A673 (cell line): ENCODE results near the gene NAALADL2. TPM values are rescaled to one million over a fixed set of nuclear protein-coding genes. Genes with fewer than 3 reads are reported as not detected.

Experiments used
- BruUV-seq: library from RNA; stranded (reverse); fragments of 400-500 nt; replicated peaks from 2 replicates; lab custom pipeline; 2021; lab: Mats Ljungman, UMichigan
- CTCF ChIA-PET: fragments of 300-600 bp; sonication (Branson Sonifier 250); formaldehyde crosslinking; loops from one replicate; lab custom pipeline; 2022; ENCODE audit warnings: antibody characterized with exemption; lab: Charles Lee
- POLR2A ChIA-PET: fragments of 300-600 bp; sonication (Branson Sonifier 250); formaldehyde crosslinking; loops from one replicate; lab custom pipeline; 2022; ENCODE audit warnings: antibody characterized with exemption; ENCODE audit not compliant: low non-redundant PET; lab: Charles Lee
- DNase-seq: peaks from one replicate; pipeline ENCODE4 v3.0.0-alpha.2; 2015; ENCODE audit warnings: low spot score
- H3K27ac ChIP-seq: fragments of 200-600 bp; sonication (generic); 2 replicates; pipeline ENCODE4 v1.5.1; 2016; ENCODE audit warnings: mixed run types, low read depth, mild to moderate bottlenecking, mixed read lengths, antibody characterized with exemption, low read length; ENCODE audit not compliant: poor library complexity, severe bottlenecking
- H3K27me3 ChIP-seq: fragments of 200-600 bp; sonication (generic); replicated peaks from 2 replicates; pipeline ENCODE4 v1.6.1; 2017; ENCODE audit warnings: mixed run types, low read depth, mild to moderate bottlenecking, mixed read lengths, antibody characterized with exemption, low read length; ENCODE audit not compliant: insufficient read depth, poor library complexity
- H3K36me3 ChIP-seq: fragments of 200-600 bp; sonication (generic); 2 replicates; pipeline ENCODE4 v1.6.1; 2016; ENCODE audit warnings: mixed run types, mild to moderate bottlenecking, mixed read lengths, antibody characterized with exemption, low read length; ENCODE audit not compliant: insufficient read depth, poor library complexity, severe bottlenecking
- H3K4me1 ChIP-seq: fragments of 200-600 bp; sonication (generic); 2 replicates; pipeline ENCODE4 v1.6.1; 2017; ENCODE audit warnings: mixed run types, mild to moderate bottlenecking, mixed read lengths, antibody characterized with exemption, low read length; ENCODE audit not compliant: insufficient read depth, poor library complexity, severe bottlenecking
- H3K4me3 ChIP-seq: fragments of 200-600 bp; sonication (generic); 2 replicates; pipeline ENCODE4 v1.5.1; 2016; ENCODE audit warnings: low read depth, mixed run types, mild to moderate bottlenecking, mixed read lengths, low read length; ENCODE audit not compliant: poor library complexity, severe bottlenecking
- H3K9me3 ChIP-seq: fragments of 200-600 bp; sonication (generic); 2 replicates; pipeline ENCODE4 v1.6.1; 2016; ENCODE audit warnings: mixed run types, low read depth, mild to moderate bottlenecking, mixed read lengths, antibody characterized with exemption, low read length; ENCODE audit not compliant: poor library complexity, severe bottlenecking
- EZH2 ChIP-seq: fragments of 200-600 bp; sonication (generic); IDR thresholded peaks from 2 replicates; pipeline ENCODE4 v1.6.1; 2017; ENCODE audit warnings: borderline replicate concordance, low read depth, mild to moderate bottlenecking, mixed read lengths, antibody characterized with exemption, low read length; ENCODE audit not compliant: poor library complexity, severe bottlenecking
- intact Hi-C: fragments of 100-400 bp; cut with micrococcal nuclease; formaldehyde crosslinking; loops from one replicate; pipeline ENCODE4 v1.10.0; 2022; ENCODE audit not compliant: unreplicated experiment
- total RNA-seq: library from RNA; stranded (reverse); gene quantifications from 2 replicates; pipeline ENCODE4 v1.2.3, GENCODE V29; 2021
- TF ChIP-seq, protein P1 (sequence below): fragments of 300-800, 200-600 bp; sonication (generic); conservative IDR thresholded peaks from 2 replicates; pipeline ENCODE4 v1.5.1; 2017; ENCODE audit warnings: low read depth, mild to moderate bottlenecking, antibody characterized with exemption, low read length, moderate library complexity, mixed read lengths

Gene NAALADL2
- total RNA-seq, 1 experiment from 2014 or later = 0.64 TPM

DNA sequence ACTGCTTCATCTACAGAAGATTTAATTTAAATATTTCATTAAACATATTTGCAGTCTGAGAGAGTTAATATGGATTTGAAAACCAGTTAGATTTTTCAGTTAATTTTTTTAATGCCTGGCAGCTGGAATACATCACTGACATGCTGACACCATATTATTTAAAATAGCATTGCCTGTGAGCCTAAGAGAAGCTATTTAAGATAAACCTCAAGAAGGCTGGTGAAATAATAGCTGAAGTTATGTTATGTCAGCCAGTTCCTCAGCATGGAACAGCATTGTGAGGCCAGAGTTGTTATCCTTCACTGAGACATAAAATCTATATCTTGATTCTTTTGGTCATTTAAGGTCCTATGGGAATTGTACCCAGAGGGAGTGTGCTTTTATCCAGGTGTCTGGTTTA is 705.2 kb downstream of the NAALADL2 start:
- DNase-seq = no peak
- Histone ChIP-seq H3K4me3 (no peak overlapping the region), H3K36me3 (no peaks in the 10 kb centered on the region), H3K27ac (no peak overlapping the region), H3K27me3 (no peaks in the 10 kb centered on the region), H3K9me3 (no peaks in the 10 kb centered on the region), H3K4me1 (no peaks in the 10 kb centered on the region)
- BruUV-seq = no TSS peak
- CTCF ChIA-PET = no interaction called here
- POLR2A ChIA-PET = no interaction called here
- TF ChIP-seq, protein P1, sequence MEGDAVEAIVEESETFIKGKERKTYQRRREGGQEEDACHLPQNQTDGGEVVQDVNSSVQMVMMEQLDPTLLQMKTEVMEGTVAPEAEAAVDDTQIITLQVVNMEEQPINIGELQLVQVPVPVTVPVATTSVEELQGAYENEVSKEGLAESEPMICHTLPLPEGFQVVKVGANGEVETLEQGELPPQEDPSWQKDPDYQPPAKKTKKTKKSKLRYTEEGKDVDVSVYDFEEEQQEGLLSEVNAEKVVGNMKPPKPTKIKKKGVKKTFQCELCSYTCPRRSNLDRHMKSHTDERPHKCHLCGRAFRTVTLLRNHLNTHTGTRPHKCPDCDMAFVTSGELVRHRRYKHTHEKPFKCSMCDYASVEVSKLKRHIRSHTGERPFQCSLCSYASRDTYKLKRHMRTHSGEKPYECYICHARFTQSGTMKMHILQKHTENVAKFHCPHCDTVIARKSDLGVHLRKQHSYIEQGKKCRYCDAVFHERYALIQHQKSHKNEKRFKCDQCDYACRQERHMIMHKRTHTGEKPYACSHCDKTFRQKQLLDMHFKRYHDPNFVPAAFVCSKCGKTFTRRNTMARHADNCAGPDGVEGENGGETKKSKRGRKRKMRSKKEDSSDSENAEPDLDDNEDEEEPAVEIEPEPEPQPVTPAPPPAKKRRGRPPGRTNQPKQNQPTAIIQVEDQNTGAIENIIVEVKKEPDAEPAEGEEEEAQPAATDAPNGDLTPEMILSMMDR = no peak
- no peak for TF ChIP-seq EZH2
- intact Hi-C loops = no loop called here

DNA sequence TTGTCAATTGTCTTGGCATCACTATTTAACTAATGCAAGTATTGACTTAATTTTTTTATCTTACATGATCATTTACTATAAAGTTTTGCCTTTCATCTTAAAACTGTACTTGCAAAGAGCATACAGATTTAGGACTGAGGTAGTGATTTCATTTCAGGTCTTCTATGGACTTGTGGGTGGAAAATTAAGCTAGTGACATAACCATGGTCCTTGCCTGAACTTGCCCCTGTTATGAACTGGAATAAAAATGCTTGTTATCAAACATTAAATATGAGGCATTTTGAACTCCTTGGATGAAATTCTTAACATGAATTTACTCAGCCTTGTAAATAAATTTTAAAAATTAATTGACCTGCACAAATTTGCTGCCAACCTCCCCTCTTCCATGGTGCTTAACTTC is 712.0 kb downstream of the NAALADL2 start:
- H3K4me3 ChIP-seq = no peak overlapping the region
- no peak for DNase-seq
- no peaks in the 10 kb centered on the region for H3K4me1 ChIP-seq
- no peak overlapping the region for H3K27ac ChIP-seq
- intact Hi-C loops = no loop called here
- no TSS peak for BruUV-seq
- POLR2A ChIA-PET = no interaction called here
- no peaks in the 10 kb centered on the region for H3K27me3 ChIP-seq
- CTCF ChIA-PET = no interaction called here
- TF ChIP-seq, protein P1 = no peak
- no peak for TF ChIP-seq EZH2
- no peaks in the 10 kb centered on the region for H3K9me3 ChIP-seq
- H3K36me3 ChIP-seq = no peaks in the 10 kb centered on the region

DNA sequence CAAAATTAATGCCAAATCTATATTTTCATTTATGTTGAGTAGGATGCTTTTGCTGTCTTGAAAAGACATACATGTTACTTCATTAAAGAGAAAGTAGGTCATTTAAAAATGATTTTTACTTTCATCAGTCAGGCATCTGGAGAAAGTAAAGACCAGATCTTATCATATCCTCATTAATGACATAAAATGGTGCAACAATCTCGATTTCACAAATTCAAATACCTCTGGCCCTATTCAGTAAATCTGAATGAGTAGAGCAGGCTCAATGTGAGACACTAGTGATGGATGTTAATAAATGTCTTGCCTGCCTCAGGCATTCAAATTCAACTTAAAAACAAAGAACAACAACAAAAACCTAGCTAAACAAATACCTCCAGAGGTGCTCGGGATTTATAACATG is 714.1 kb downstream of the NAALADL2 start:
- DNase-seq = no peak
- no peak for TF ChIP-seq EZH2
- TF ChIP-seq, protein P1 = no peak
- H3K9me3 ChIP-seq = no peaks in the 10 kb centered on the region
- H3K27ac ChIP-seq = no peak overlapping the region
- no peaks in the 10 kb centered on the region for H3K27me3 ChIP-seq
- H3K36me3 ChIP-seq = no peaks in the 10 kb centered on the region
- H3K4me3 ChIP-seq = no peak overlapping the region
- CTCF ChIA-PET = no interaction called here
- POLR2A ChIA-PET = no interaction called here
- H3K4me1 ChIP-seq = no peaks in the 10 kb centered on the region
- BruUV-seq = no TSS peak
- intact Hi-C loops = no loop called here
